HUES48 (cell line): ENCODE measurements around the gene TIMP4.

Experiments used
- H3K27ac ChIP-seq: one replicate; pipeline ENCODE4 v1.7.0; 2013; ENCODE audit warnings: low read depth, low read length, inconsistent platforms
- H3K27me3 ChIP-seq: 2 replicates; pipeline ENCODE4 v1.6.1; 2013; ENCODE audit warnings: mild to moderate bottlenecking, low read length; ENCODE audit not compliant: control insufficient read depth, insufficient read depth
- H3K36me3 ChIP-seq: 2 replicates; pipeline ENCODE4 v1.6.1; 2013; ENCODE audit warnings: low read length; ENCODE audit not compliant: control insufficient read depth, insufficient read depth
- H3K4me1 ChIP-seq: 2 replicates; pipeline ENCODE4 v1.6.1; 2013; ENCODE audit warnings: mild to moderate bottlenecking, low read length; ENCODE audit not compliant: control insufficient read depth, insufficient read depth
- H3K4me3 ChIP-seq: 2 replicates; pipeline ENCODE4 v1.5.1; 2013; ENCODE audit warnings: mild to moderate bottlenecking, low read depth, low read length
- H3K9ac ChIP-seq: 2 replicates; pipeline ENCODE4 v1.6.1; 2013; ENCODE audit warnings: mild to moderate bottlenecking, low read depth, low read length, moderate library complexity
- H3K9me3 ChIP-seq: 2 replicates; pipeline ENCODE4 v1.6.1; 2013; ENCODE audit warnings: low read length; ENCODE audit not compliant: control insufficient read depth, insufficient read depth

Gene TIMP4

DNA sequence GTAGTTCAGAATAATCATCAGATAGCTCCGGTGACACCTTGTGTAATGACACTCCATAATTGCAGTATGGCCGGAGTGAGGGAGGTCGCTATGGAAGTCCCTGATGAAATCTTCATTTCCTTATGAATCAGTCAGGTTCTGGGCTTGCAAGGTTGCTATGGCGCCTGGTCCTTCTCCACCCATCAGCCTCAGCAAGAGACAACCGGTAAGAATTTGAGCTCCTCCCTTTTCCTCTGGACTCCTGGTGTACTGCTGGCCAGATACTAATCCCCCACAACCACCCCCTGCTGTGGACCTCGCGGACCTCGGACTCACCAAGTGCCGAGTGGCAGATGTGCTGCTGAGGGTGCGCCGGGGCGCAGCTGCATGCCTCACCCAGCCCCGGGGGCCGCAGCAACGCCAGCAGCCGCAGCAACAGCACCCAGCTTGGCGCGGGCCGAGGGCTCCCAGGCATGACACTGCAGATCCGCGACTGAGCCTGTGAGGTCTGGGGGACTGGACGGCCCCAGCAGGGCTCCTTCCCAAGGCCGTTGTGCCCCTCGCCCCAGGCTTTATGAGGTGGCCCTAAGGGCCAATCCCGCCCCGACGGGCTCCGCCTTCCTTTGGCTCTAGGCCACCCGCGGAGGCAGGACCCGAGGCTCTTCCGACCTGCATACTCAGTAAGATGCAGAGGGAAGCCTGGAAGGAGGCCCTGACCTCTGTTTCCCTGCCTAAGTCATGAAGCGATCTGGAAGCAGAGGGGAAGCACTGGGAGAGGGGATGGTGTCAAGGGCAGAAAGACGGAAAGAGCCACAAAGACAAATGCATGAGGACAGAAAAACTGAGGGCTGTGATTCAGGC, at the start of gene TIMP4:
Gene TIMP4 (minus strand): TSS at position 526 of the 840 bp plus-strand sequence. CDS start 72 bp downstream, at position 454.
- Histone ChIP-seq H3K27ac (peak within 1 kb of the TSS; percentile 95), H3K27me3 (no peaks in the 10 kb centered on the region), H3K9me3 (no peaks in the 10 kb centered on the region), H3K9ac (peak within 1 kb of the TSS; percentile 60), H3K4me3 (peak within 1 kb of the TSS; percentile 65), H3K4me1 (peaks cover 43% of the 10 kb centered on the region), H3K36me3 (peaks cover 18% of the 10 kb centered on the region; the same call in 1 of the 2 replicates)

DNA sequence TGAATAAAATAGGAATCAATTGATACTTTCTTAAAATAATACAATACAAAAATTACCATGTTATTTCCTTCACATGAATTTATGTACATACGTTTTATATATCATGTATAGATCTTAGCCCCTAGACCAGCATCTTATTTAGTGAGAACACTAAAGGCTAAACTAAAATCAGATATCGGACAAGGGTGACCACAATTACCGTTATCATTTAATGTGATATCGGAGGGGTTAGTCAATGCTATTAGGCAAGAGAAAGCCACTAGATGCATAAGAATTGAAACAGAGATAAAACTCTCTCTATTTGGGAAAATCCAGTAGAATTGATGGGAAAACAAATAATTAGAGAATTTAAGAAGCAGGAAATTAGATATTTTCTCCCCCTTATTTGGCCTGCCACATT, 46.5 kb upstream of the TIMP4 start:
- H3K27me3 ChIP-seq, result no peaks in the 10 kb centered on the region
- no peak overlapping the region for H3K9ac ChIP-seq
- no peak overlapping the region for H3K4me3 ChIP-seq
- no peaks in the 10 kb centered on the region for H3K9me3 ChIP-seq
- H3K4me1 ChIP-seq, result no peaks in the 10 kb centered on the region
- H3K27ac ChIP-seq, result no peak overlapping the region
- no peaks in the 10 kb centered on the region for H3K36me3 ChIP-seq

DNA sequence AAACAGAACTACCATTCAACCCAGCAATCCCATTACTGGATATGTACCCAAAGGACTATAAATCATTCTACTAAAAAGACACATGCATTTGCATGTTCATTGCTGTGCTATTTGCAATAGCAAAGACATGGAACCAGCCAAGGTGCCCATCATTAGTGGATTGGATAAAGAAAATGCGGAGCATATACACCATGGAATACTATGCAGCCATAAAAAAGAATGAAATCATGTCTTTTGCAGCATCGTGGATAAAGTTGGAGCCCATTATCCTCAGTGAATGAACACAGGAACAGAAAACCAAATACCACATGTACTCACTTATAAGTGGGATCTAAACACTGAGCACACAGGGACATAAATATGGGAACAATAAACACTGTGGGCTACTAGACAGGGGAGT, 43.1 kb upstream of the TIMP4 start:
- no peaks in the 10 kb centered on the region for H3K27me3 ChIP-seq
- no peak overlapping the region for H3K9ac ChIP-seq
- no peak overlapping the region for H3K27ac ChIP-seq
- H3K36me3 ChIP-seq, result no peaks in the 10 kb centered on the region
- H3K9me3 ChIP-seq, result no peaks in the 10 kb centered on the region
- H3K4me1 ChIP-seq, result no peaks in the 10 kb centered on the region
- no peak overlapping the region for H3K4me3 ChIP-seq

DNA sequence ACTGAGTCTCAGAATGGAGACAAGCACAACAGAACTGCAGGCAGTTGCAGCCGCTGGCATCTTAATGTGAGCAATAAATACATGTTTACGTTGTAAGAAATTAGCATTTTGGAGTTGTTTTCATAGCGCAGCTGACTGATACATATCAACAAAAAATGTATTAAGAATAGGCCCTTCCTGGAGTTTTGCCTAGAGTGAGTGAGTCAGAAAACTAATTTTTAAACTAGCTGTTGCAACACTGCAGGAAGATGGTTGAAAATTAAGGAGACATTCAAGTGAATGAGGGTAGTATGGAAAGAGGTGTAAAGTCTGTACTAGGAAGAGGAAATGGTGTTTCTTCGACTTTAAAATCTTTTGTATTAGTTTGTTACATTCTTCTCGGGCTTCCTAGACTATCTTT, 39.6 kb upstream of the TIMP4 start:
- Histone ChIP-seq H3K36me3 (no peaks in the 10 kb centered on the region), H3K4me3 (no peak overlapping the region), H3K4me1 (no peaks in the 10 kb centered on the region), H3K27ac (no peak overlapping the region), H3K9ac (no peak overlapping the region), H3K9me3 (no peaks in the 10 kb centered on the region), H3K27me3 (no peaks in the 10 kb centered on the region)

DNA sequence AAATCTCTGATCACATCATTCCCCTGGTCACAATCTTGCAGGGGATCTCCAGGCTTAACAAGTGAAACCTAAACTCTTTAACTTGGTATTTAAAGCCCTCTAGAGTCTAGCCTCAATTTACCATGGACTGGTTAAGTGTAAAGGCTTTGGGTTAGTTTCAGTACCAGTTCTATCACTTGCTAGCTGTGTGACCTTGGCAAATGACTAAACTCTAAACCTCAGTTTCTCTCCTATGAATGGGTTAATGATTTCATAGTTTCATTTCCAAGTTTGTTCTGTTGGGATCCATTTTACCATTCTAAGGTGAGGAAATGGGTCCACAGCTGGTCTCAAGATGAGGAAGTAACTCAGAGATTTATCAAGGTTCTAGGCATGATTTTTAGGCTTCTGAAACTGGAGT, 38.8 kb upstream of the TIMP4 start:
- no peak overlapping the region for H3K4me3 ChIP-seq
- no peaks in the 10 kb centered on the region for H3K4me1 ChIP-seq

DNA sequence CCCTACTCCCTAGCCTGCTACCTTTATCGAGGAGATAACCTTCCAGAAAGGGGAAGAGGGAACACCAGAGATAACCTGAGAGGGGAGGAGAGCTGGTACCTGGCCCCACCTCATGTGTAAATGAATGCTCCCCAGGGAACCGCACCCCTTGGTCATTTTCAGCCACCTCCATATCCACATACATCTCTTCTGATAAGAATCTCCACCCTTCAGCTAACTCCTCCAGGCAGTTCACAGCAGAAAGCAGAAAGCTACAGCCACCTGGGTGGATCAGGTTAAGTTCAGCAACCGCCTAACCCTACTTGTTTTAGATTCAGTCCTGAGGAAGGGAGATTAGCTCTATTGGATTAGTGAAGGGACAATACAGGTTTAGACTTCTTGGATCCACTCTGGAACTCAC, 38.0 kb upstream of the TIMP4 start:
- H3K4me3 ChIP-seq, result no peak overlapping the region
- H3K9ac ChIP-seq, result no peak overlapping the region
- H3K27me3 ChIP-seq, result no peaks in the 10 kb centered on the region
- no peaks in the 10 kb centered on the region for H3K9me3 ChIP-seq
- no peaks in the 10 kb centered on the region for H3K36me3 ChIP-seq
- H3K27ac ChIP-seq, result no peak overlapping the region
- H3K4me1 ChIP-seq, result no peaks in the 10 kb centered on the region

More for the DNA sequence above, 38.8 kb upstream of the TIMP4 start:
- Histone ChIP-seq H3K27me3 (no peaks in the 10 kb centered on the region), H3K9ac (no peak overlapping the region), H3K27ac (no peak overlapping the region), H3K36me3 (no peaks in the 10 kb centered on the region), H3K9me3 (no peaks in the 10 kb centered on the region)

DNA sequence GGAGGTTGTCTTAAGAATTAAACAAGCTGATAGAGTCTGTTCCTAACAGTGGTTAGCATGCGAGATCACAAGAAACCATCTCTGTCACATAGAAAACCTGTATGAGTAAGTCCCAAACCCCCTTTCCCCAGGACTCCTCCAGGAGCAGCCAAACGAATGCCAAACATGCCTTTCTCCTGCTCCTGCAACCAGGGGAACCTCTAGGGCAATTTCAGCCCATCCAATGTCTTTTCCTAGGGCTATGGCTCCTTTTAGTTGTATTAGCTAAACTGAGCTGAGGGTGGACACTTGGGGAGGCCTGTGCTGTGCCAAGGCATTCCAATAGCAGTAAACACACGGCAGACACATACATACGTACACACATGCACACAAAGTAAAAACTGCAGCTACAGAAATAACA, 36.5 kb upstream of the TIMP4 start:
- H3K27ac ChIP-seq, result no peak overlapping the region
- H3K4me1 ChIP-seq, result no peaks in the 10 kb centered on the region
- no peaks in the 10 kb centered on the region for H3K36me3 ChIP-seq
- H3K4me3 ChIP-seq, result no peak overlapping the region
- H3K9ac ChIP-seq, result no peak overlapping the region
- H3K27me3 ChIP-seq, result no peaks in the 10 kb centered on the region
- H3K9me3 ChIP-seq, result no peaks in the 10 kb centered on the region

DNA sequence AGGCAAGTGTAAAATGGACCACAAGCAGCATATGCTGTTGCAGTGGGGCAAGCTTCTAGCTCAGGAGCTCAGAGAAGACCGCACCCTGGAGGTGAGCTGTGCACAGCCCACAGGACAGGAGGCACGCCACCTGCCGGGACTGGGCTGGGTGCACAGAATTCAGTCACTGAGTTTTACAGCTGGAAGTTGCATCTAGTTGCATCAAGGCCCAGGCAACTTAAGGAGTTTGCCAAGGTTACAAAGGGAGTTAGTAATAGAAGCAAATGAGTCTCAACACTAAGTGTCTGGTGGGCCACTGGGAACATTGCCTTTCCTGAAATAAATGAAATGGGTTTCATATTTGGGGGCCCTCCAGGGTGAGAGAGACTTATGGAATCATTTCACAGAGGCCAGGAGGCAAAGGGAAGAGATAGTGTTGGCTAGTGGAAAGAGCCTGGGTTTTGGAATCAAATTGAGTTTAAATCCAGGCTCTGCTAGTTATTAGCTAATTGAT, 36.0 kb upstream of the TIMP4 start:
- no peaks in the 10 kb centered on the region for H3K27me3 ChIP-seq
- no peak overlapping the region for H3K9ac ChIP-seq
- H3K9me3 ChIP-seq, result no peaks in the 10 kb centered on the region
- no peak overlapping the region for H3K4me3 ChIP-seq
- no peak overlapping the region for H3K27ac ChIP-seq
- no peaks in the 10 kb centered on the region for H3K4me1 ChIP-seq
- no peaks in the 10 kb centered on the region for H3K36me3 ChIP-seq

DNA sequence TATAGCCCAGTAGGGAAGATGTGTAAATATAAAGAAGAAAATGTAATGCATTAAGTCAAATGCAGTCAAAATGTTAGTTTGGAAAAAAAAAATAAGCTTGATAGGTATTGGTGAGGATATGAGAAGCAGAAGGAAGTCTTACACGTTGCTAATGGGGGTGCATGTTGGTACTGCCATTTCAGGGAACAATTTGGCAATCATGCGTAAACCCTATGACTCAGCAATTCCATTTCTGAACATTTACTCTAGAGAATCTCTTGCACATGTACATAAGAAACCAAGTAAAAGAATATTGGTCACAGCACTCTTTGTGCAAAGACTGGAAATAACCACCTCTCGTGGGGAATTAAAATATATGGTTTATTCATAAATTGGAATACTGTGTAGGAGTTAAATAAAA, 35.5 kb upstream of the TIMP4 start:
- no peak overlapping the region for H3K9ac ChIP-seq
- H3K9me3 ChIP-seq, result no peaks in the 10 kb centered on the region
- no peaks in the 10 kb centered on the region for H3K4me1 ChIP-seq
- no peak overlapping the region for H3K27ac ChIP-seq
- H3K4me3 ChIP-seq, result no peak overlapping the region
- no peaks in the 10 kb centered on the region for H3K36me3 ChIP-seq
- H3K27me3 ChIP-seq, result no peaks in the 10 kb centered on the region

DNA sequence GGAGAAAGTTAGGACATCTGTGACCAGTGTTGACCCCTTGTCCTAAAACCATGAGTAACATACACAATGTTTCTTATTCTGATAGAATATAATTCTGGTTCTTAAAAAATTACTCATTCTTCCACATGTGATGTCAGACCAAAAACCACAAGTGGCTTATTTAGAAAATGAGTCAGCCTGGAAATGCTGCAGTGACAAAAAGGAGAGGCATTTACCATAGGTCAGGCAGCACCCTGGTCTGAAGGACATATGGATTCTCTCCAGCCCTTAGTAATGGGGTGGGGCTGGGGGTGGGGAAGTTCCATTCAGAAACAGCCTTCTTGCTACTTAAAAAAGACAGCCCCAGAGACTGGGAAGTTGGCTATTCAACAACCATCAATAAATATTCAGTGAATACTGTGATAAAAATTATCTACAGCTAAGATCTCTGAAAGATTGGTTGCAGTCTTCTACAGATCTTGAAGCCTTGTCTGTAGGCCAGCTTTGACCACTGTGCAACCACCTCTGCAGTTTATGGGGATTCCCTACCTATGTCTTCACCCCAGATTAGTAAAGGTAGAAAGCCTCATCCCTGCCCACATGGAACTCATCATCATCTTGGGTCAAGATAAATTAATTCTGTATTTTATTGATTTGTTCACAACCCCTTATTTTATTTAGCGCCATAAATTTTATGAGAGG, 34.9 kb upstream of the TIMP4 start:
- no peak overlapping the region for H3K4me3 ChIP-seq
- no peaks in the 10 kb centered on the region for H3K36me3 ChIP-seq
- H3K4me1 ChIP-seq, result no peaks in the 10 kb centered on the region
- no peaks in the 10 kb centered on the region for H3K27me3 ChIP-seq
- H3K9me3 ChIP-seq, result no peaks in the 10 kb centered on the region
- no peak overlapping the region for H3K9ac ChIP-seq
- H3K27ac ChIP-seq, result no peak overlapping the region
